Neural crest cell (in vitro differentiated cells): ENCODE measurements around the gene CYTIP. TPM values are rescaled to one million over a fixed set of nuclear protein-coding genes. Genes with fewer than 3 reads are reported as not detected.
"Not testable (repeated sequence)": the region's sequence is repeated elsewhere in the genome, so short reads cannot be mapped to it uniquely, and the experiment has no call there.

Source experiments
- DNase-seq: peaks from one replicate; pipeline ENCODE4 v3.0.0; 2021; ENCODE audit warnings: low read depth, mixed read lengths, low spot score
- H3K27ac Mint-ChIP-seq: one replicate; pipeline ENCODE4 v1.8.0; 2021; ENCODE audit warnings: mild to moderate bottlenecking, mixed read lengths; ENCODE audit not compliant: unreplicated experiment
- H3K27me3 Mint-ChIP-seq: 2 replicates; pipeline ENCODE4 v1.8.0; 2021; ENCODE audit warnings: low read depth, mild to moderate bottlenecking, mixed read lengths
- H3K36me3 Mint-ChIP-seq: 2 replicates; pipeline ENCODE4 v1.8.0; 2021; ENCODE audit warnings: low read depth, mild to moderate bottlenecking, mixed read lengths
- H3K4me1 Mint-ChIP-seq: 2 replicates; pipeline ENCODE4 v1.8.0; 2021; ENCODE audit warnings: mixed read lengths
- H3K4me3 Mint-ChIP-seq: one replicate; pipeline ENCODE4 v1.8.0; 2021; ENCODE audit warnings: mild to moderate bottlenecking, mixed read lengths
- H3K9me3 Mint-ChIP-seq: 2 replicates; pipeline ENCODE4 v1.8.0; 2021; ENCODE audit warnings: mixed read lengths
- total RNA-seq: library from RNA; stranded (reverse); gene quantifications from 2 replicates; pipeline ENCODE4 v1.2.1, GENCODE V29; 2021
- TF ChIP-seq, protein P1 (sequence below): fragments of 200-600 bp; sonication (generic); conservative IDR thresholded peaks from 2 replicates; pipeline ENCODE4 v1.5.0; 2021; ENCODE audit warnings: antibody characterized with exemption, mild to moderate bottlenecking

Gene CYTIP
- total RNA-seq, 1 donor from 2014 or later: 0.35 TPM

- Mint-ChIP-seq H3K4me3 (no peak overlapping the region), H3K4me1 (no peaks in the 10 kb centered on the region), H3K27ac (no peak overlapping the region), H3K27me3 (peaks cover 2% of the 10 kb centered on the region), H3K36me3 (no peaks in the 10 kb centered on the region), H3K9me3 (peaks cover 6% of the 10 kb centered on the region)
- TF ChIP-seq, protein P1, sequence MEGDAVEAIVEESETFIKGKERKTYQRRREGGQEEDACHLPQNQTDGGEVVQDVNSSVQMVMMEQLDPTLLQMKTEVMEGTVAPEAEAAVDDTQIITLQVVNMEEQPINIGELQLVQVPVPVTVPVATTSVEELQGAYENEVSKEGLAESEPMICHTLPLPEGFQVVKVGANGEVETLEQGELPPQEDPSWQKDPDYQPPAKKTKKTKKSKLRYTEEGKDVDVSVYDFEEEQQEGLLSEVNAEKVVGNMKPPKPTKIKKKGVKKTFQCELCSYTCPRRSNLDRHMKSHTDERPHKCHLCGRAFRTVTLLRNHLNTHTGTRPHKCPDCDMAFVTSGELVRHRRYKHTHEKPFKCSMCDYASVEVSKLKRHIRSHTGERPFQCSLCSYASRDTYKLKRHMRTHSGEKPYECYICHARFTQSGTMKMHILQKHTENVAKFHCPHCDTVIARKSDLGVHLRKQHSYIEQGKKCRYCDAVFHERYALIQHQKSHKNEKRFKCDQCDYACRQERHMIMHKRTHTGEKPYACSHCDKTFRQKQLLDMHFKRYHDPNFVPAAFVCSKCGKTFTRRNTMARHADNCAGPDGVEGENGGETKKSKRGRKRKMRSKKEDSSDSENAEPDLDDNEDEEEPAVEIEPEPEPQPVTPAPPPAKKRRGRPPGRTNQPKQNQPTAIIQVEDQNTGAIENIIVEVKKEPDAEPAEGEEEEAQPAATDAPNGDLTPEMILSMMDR: no peak
- no peak for DNase-seq
Measured at GRCh38 chr2:157386747-157387146, 57.1 kb downstream of the CYTIP start.

DNA sequence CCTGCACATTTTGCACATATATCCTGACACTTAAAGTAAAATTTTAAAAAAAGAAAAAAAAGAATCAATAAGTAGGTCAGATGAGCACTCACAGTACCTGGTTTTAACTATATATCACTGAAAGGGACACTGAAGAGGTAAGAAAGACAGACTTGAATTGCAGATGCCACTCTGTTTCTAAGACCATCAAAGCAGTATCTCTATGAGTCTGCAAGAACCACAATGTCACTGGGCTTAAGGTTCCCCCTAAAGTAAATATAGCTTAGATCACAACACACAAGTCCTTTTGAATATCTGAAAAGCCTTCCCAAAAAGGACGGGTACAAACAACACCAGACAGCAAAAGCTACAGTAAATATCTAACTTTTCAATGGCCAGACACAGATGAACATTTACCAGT, 57.6 kb downstream of the CYTIP start:
- H3K27ac Mint-ChIP-seq: no peak overlapping the region
- DNase-seq: no peak
- H3K27me3 Mint-ChIP-seq: peaks cover 2% of the 10 kb centered on the region
- H3K36me3 Mint-ChIP-seq: no peaks in the 10 kb centered on the region
- no peak overlapping the region for H3K4me3 Mint-ChIP-seq
- H3K4me1 Mint-ChIP-seq: no peaks in the 10 kb centered on the region
- peaks cover 6% of the 10 kb centered on the region for H3K9me3 Mint-ChIP-seq
- TF ChIP-seq, protein P1: no peak

- peaks cover 13% of the 10 kb centered on the region for H3K36me3 Mint-ChIP-seq
- H3K27ac Mint-ChIP-seq: no peak overlapping the region
- H3K9me3 Mint-ChIP-seq: peaks cover 14% of the 10 kb centered on the region
- no peak for DNase-seq
- no peaks in the 10 kb centered on the region for H3K27me3 Mint-ChIP-seq
- TF ChIP-seq, protein P1: no peak
- H3K4me1 Mint-ChIP-seq: no peaks in the 10 kb centered on the region
- H3K4me3 Mint-ChIP-seq: no peak overlapping the region
Measured at GRCh38 chr2:157377861-157378260, 66.0 kb downstream of the CYTIP start.

DNA sequence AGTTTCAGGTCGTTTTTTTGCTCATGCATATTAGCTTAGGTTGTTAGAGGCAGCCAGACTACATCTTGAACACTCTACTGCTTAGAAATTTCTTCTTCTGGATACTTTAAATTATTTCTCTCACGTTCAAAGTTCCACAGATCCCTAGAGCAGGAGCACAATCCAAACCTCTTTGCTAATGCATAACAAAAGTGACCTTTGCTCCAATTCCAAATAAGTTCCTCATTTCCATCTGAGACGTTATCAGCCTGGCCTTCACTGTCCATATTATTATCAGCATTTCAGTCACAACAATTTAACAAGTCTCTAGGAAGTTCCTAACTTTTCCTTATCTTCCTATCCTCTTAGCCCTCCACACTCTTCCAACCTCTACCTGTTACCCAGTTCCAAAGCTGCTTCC, 67.8 kb downstream of the CYTIP start:
- no peaks in the 10 kb centered on the region for H3K4me1 Mint-ChIP-seq
- no peak overlapping the region for H3K4me3 Mint-ChIP-seq
- peaks cover 13% of the 10 kb centered on the region for H3K36me3 Mint-ChIP-seq
- no peak for DNase-seq
- H3K27ac Mint-ChIP-seq: no peak overlapping the region
- H3K27me3 Mint-ChIP-seq: no peaks in the 10 kb centered on the region
- TF ChIP-seq, protein P1: no peak
- peaks cover 14% of the 10 kb centered on the region for H3K9me3 Mint-ChIP-seq

DNA sequence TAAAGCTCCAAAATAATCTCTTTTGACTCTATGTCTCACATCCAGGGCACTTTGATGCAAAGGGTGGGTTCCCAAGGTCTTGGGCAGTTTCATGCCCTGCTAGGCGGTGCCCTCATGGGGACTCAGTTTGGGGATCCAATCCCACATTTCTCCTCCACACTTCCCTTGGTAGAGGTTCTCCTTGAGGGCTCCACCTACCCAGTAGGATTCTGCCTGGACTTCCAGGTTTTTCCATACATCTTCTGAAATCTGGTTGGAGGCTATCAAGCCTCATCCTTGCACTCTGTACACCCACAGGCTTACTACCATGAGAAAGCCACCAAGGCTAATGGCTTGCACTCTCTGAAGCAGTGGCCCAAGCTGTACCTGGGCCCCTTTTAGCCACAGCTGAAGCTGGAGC, 68.5 kb downstream of the CYTIP start:
- TF ChIP-seq, protein P1: no peak
- no peaks in the 10 kb centered on the region for H3K4me1 Mint-ChIP-seq
- H3K9me3 Mint-ChIP-seq: peaks cover 14% of the 10 kb centered on the region
- no peak overlapping the region for H3K4me3 Mint-ChIP-seq
- no peaks in the 10 kb centered on the region for H3K27me3 Mint-ChIP-seq
- no peak overlapping the region for H3K27ac Mint-ChIP-seq
- peaks cover 13% of the 10 kb centered on the region for H3K36me3 Mint-ChIP-seq
- DNase-seq: no peak

DNA sequence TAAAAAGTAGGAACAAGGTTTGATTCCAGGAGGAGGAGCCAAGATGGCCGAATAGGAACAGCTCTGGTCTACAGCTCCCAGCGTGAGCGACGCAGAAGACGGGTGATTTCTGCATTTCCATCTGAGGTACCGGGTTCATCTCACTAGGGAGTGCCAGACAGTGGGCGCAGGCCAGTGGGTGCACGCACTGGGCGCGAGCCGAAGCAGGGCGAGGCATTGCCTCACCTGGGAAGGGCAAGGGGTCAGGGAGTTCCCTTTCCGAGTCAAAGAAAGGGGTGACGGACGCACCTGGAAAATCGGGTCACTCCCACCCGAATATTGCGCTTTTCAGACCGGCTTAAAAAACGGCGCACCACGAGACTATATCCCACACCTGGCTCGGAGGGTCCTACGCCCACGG, 75.4 kb downstream of the CYTIP start:
- H3K4me3 Mint-ChIP-seq: not testable (repeated sequence)

More for the DNA sequence above, 75.4 kb downstream of the CYTIP start:
- H3K4me1 Mint-ChIP-seq, H3K36me3 Mint-ChIP-seq, H3K9me3 Mint-ChIP-seq, H3K27ac Mint-ChIP-seq, DNase-seq, H3K27me3 Mint-ChIP-seq: not testable (repeated sequence)
